Activated T-helper 9 cell treated with anti-CD3 and anti-CD28 coated beads, Interleukin-2, amount 50 U/mL, for 16 hours (primary cell): ENCODE results near the gene COL25A1.
"Not testable (repeated sequence)": the region's sequence is repeated elsewhere in the genome, so short reads cannot be mapped to it uniquely, and the experiment has no call there.

Experiments used
- DNase-seq: peaks from one replicate; pipeline ENCODE4 v3.0.0-alpha.2; 2020; ENCODE audit warnings: low read depth

Gene COL25A1

GRCh38 chr4:108903464-108904221 is 398.8 kb downstream of the COL25A1 start:
- no peak for DNase-seq

- DNase-seq, result no peak
Observed at GRCh38 chr4:108902769-108903168, 399.7 kb downstream of the COL25A1 start.

- DNase-seq, result no peak
Observed at GRCh38 chr4:108901291-108901690, 401.2 kb downstream of the COL25A1 start.

- no peak for DNase-seq
Observed at GRCh38 chr4:108900018-108900580, 402.4 kb downstream of the COL25A1 start.

GRCh38 chr4:108893468-108893867 is 409.0 kb downstream of the COL25A1 start:
- DNase-seq, result no peak

GRCh38 chr4:108891896-108892590 is 410.4 kb downstream of the COL25A1 start:
- no peak for DNase-seq

- DNase-seq, result no peak
Observed at GRCh38 chr4:108890484-108890881, 412.0 kb downstream of the COL25A1 start.

GRCh38 chr4:108889696-108890483 is 412.6 kb downstream of the COL25A1 start:
- DNase-seq, result no peak

- DNase-seq, result no peak
Observed at GRCh38 chr4:108888769-108889168, 413.7 kb downstream of the COL25A1 start.

GRCh38 chr4:108887034-108887433 is 415.4 kb downstream of the COL25A1 start:
- no peak for DNase-seq

GRCh38 chr4:108885211-108885610 is 417.2 kb downstream of the COL25A1 start:
- no peak for DNase-seq

- no peak for DNase-seq
Observed at GRCh38 chr4:108884596-108884995, 417.9 kb downstream of the COL25A1 start.

- DNase-seq, result no peak
Observed at GRCh38 chr4:108881986-108882385, 420.5 kb downstream of the COL25A1 start.

- no peak for DNase-seq
Observed at GRCh38 chr4:108881190-108881589, 421.3 kb downstream of the COL25A1 start.

GRCh38 chr4:108878806-108879205 is 423.7 kb downstream of the COL25A1 start:
- no peak for DNase-seq

GRCh38 chr4:108877821-108878220 is 424.6 kb downstream of the COL25A1 start:
- DNase-seq, result no peak

GRCh38 chr4:108874806-108875205 is 427.7 kb downstream of the COL25A1 start:
- no peak for DNase-seq

GRCh38 chr4:108869970-108870369 is 432.5 kb downstream of the COL25A1 start:
- DNase-seq, result not testable (repeated sequence)

- no peak for DNase-seq
Observed at GRCh38 chr4:108868606-108869227, 433.7 kb downstream of the COL25A1 start.

- DNase-seq, result no peak
Observed at GRCh38 chr4:108867476-108867875, 435.0 kb downstream of the COL25A1 start.

GRCh38 chr4:108861334-108861733 is 441.1 kb downstream of the COL25A1 start:
- DNase-seq, result no peak

GRCh38 chr4:108854786-108855185 is 447.7 kb downstream of the COL25A1 start:
- no peak for DNase-seq
